OCI-LY1 (cell line): ENCODE data around the gene SIRT2.

Source experiments
- H2AFZ ChIP-seq: fragments of 200-600 bp; sonication (generic), shearing (Covaris generic); 2 replicates; pipeline ENCODE4 v1.6.0; 2014; ENCODE audit warnings: antibody characterized with exemption, mild to moderate bottlenecking, low read length
- H3F3A ChIP-seq: fragments of 200-600 bp; sonication (generic), shearing (Covaris generic); 2 replicates; pipeline ENCODE4 v1.6.0; 2014; ENCODE audit warnings: mild to moderate bottlenecking, antibody characterized with exemption, low read length, moderate library complexity; ENCODE audit not compliant: insufficient read depth
- H3K27ac ChIP-seq: fragments of 200-600 bp; sonication (generic); 2 replicates; pipeline ENCODE4 v1.5.1; 2014; ENCODE audit warnings: low read length, mixed run types, mild to moderate bottlenecking, low read depth; ENCODE audit not compliant: poor library complexity, severe bottlenecking
- H3K27me3 ChIP-seq: fragments of 200-600 bp; sonication (generic); 2 replicates; pipeline ENCODE4 v1.6.0; 2014; ENCODE audit warnings: antibody characterized with exemption, mild to moderate bottlenecking, low read length, moderate library complexity; ENCODE audit not compliant: insufficient read depth
- H3K36me3 ChIP-seq: fragments of 200-600 bp; sonication (generic); 2 replicates; pipeline ENCODE4 v1.6.1; 2014; ENCODE audit warnings: mild to moderate bottlenecking, antibody characterized with exemption, low read length, moderate library complexity, mixed read lengths; ENCODE audit not compliant: insufficient read depth
- H3K4me1 ChIP-seq: fragments of 200-600 bp; sonication (generic); 2 replicates; pipeline ENCODE4 v1.5.1; 2014; ENCODE audit warnings: mild to moderate bottlenecking, low read length, moderate library complexity; ENCODE audit not compliant: insufficient read depth, severe bottlenecking
- H3K4me2 ChIP-seq: fragments of 200-600 bp; sonication (generic), shearing (Covaris generic); 2 replicates; pipeline ENCODE4 v1.6.1; 2014; ENCODE audit warnings: low read length
- H3K4me3 ChIP-seq: fragments of 200-600 bp; sonication (generic); 2 replicates; pipeline ENCODE4 v1.5.1; 2014; ENCODE audit warnings: low read length, low read depth, mild to moderate bottlenecking, mixed read lengths; ENCODE audit not compliant: poor library complexity, severe bottlenecking
- H3K79me2 ChIP-seq: fragments of 200-600 bp; shearing (Covaris generic); 2 replicates; pipeline ENCODE4 v1.6.1; 2016; ENCODE audit warnings: mixed run types, low read length, mixed read lengths; ENCODE audit not compliant: insufficient read depth
- H3K9ac ChIP-seq: fragments of 200-600 bp; sonication (generic), shearing (Covaris generic); 2 replicates; pipeline ENCODE4 v1.6.1; 2014; ENCODE audit warnings: mild to moderate bottlenecking, low read length, mixed read lengths
- H3K9me2 ChIP-seq: fragments of 200-600 bp; sonication (generic), shearing (Covaris generic); 2 replicates; pipeline ENCODE4 v1.6.1; 2014; ENCODE audit warnings: low read depth, mild to moderate bottlenecking, low read length, mixed read lengths
- H3K9me3 ChIP-seq: fragments of 200-600 bp; shearing (Covaris generic); 2 replicates; pipeline ENCODE4 v1.6.1; 2014; ENCODE audit warnings: low read length, mixed read lengths
- H4K20me1 ChIP-seq: fragments of 200-600 bp; sonication (generic), shearing (Covaris generic); 2 replicates; pipeline ENCODE4 v1.6.0; 2016; ENCODE audit warnings: mild to moderate bottlenecking, low read length; ENCODE audit not compliant: insufficient read depth
- CTCF ChIP-seq: fragments of 200-600 bp; sonication (generic), shearing (Covaris generic); IDR thresholded peaks from 2 replicates; pipeline ENCODE4 v1.5.1; 2017; ENCODE audit warnings: mild to moderate bottlenecking, antibody characterized with exemption, low read length, moderate library complexity, mixed read lengths
- EZH2 ChIP-seq: fragments of 200-600 bp; sonication (generic), shearing (Covaris generic); IDR thresholded peaks from 2 replicates; pipeline ENCODE4 v1.8.0; 2017; ENCODE audit warnings: borderline replicate concordance, mixed run types, mild to moderate bottlenecking, antibody characterized with exemption, low read length, moderate library complexity, mixed read lengths

The SIRT2 gene

GRCh38 chr19:38910488-38910887 is 11.1 kb upstream of the SIRT2 start:
- Histone ChIP-seq H3K9me2 (no peaks in the 10 kb centered on the region), H3F3A (no peaks in the 10 kb centered on the region), H3K9ac (no peak overlapping the region), H3K9me3 (no peaks in the 10 kb centered on the region), H3K4me2 (no peak overlapping the region), H2AFZ (no peak overlapping the region), H3K4me3 (no peak overlapping the region), H3K79me2 (no peaks in the 10 kb centered on the region), H4K20me1 (no peaks in the 10 kb centered on the region), H3K4me1 (no peaks in the 10 kb centered on the region), H3K27ac (no peak overlapping the region), H3K27me3 (no peaks in the 10 kb centered on the region), H3K36me3 (peaks cover 31% of the 10 kb centered on the region)
- TF ChIP-seq EZH2 = no peak
- no peak for TF ChIP-seq CTCF

GRCh38 chr19:38908911-38909310 is 9.5 kb upstream of the SIRT2 start:
- TF ChIP-seq EZH2 = no peak
- TF ChIP-seq CTCF = no peak
- Histone ChIP-seq H3K9me2 (no peaks in the 10 kb centered on the region), H3K79me2 (no peaks in the 10 kb centered on the region), H2AFZ (no peak overlapping the region), H3K36me3 (peaks cover 45% of the 10 kb centered on the region), H3F3A (no peaks in the 10 kb centered on the region), H4K20me1 (no peaks in the 10 kb centered on the region), H3K4me1 (no peaks in the 10 kb centered on the region), H3K27ac (no peak overlapping the region), H3K4me3 (no peak overlapping the region), H3K9me3 (no peaks in the 10 kb centered on the region), H3K27me3 (no peaks in the 10 kb centered on the region), H3K9ac (no peak overlapping the region), H3K4me2 (no peak overlapping the region)

GRCh38 chr19:38907670-38908069 is 8.3 kb upstream of the SIRT2 start:
- TF ChIP-seq EZH2 (no peak), CTCF (no peak)
- H3K27ac ChIP-seq = no peak overlapping the region
- H3K79me2 ChIP-seq = no peaks in the 10 kb centered on the region
- H3K4me2 ChIP-seq = no peak overlapping the region
- H3K4me1 ChIP-seq = no peaks in the 10 kb centered on the region
- H3K36me3 ChIP-seq = peaks cover 45% of the 10 kb centered on the region
- H3K9me2 ChIP-seq = no peaks in the 10 kb centered on the region
- no peaks in the 10 kb centered on the region for H3F3A ChIP-seq
- H4K20me1 ChIP-seq = no peaks in the 10 kb centered on the region
- no peaks in the 10 kb centered on the region for H3K27me3 ChIP-seq
- H3K4me3 ChIP-seq = no peak overlapping the region
- H3K9ac ChIP-seq = no peak overlapping the region
- H3K9me3 ChIP-seq = no peaks in the 10 kb centered on the region
- H2AFZ ChIP-seq = no peak overlapping the region
